ENCODE data around the gene NRSN2.

The NRSN2 gene

GRCh38 chr20:356745-357144, 9.8 kb downstream of the NRSN2 start:
- H3K4me3 ChIP-seq (replicated peaks; ENCODE audit: low read depth, low read length), result no peak overlapping the region
- no peak for DNase-seq (ENCODE audit: extremely low read depth, low read depth)
- TF ChIP-seq CTCF (IDR thresholded peaks at IDR 0.05; ENCODE audit: low read depth, low read length, missing control alignments), result no peak

GRCh38 chr20:358891-359555, 12.1 kb downstream of the NRSN2 start:
- TF ChIP-seq CTCF (IDR thresholded peaks at IDR 0.05; ENCODE audit: low read depth, low read length, missing control alignments), result no peak
- no peak overlapping the region for H3K4me3 ChIP-seq (replicated peaks; ENCODE audit: low read depth, low read length)
- no peak for DNase-seq (ENCODE audit: extremely low read depth, low read depth)

- DNase-seq (ENCODE audit: extremely low read depth, low read depth), result no peak
- H3K4me3 ChIP-seq (replicated peaks; ENCODE audit: low read depth, low read length), result no peak overlapping the region
- TF ChIP-seq CTCF (IDR thresholded peaks at IDR 0.05; ENCODE audit: low read depth, low read length, missing control alignments), result no peak
Measured at GRCh38 chr20:361561-361960, 14.7 kb downstream of the NRSN2 start.

GRCh38 chr20:362271-363254, 15.7 kb downstream of the NRSN2 start:
- no peak for DNase-seq (ENCODE audit: extremely low read depth, low read depth)
- TF ChIP-seq CTCF (IDR thresholded peaks at IDR 0.05; ENCODE audit: low read depth, low read length, missing control alignments), result peak; percentile 38
- no peak overlapping the region for H3K4me3 ChIP-seq (replicated peaks; ENCODE audit: low read depth, low read length)

GRCh38 chr20:363319-364078, 16.6 kb downstream of the NRSN2 start:
- H3K4me3 ChIP-seq (replicated peaks; ENCODE audit: low read depth, low read length), result no peak overlapping the region
- TF ChIP-seq CTCF (IDR thresholded peaks at IDR 0.05; ENCODE audit: low read depth, low read length, missing control alignments), result no peak
- DNase-seq (ENCODE audit: extremely low read depth, low read depth), result no peak

- no peak for DNase-seq (ENCODE audit: extremely low read depth, low read depth)
- TF ChIP-seq CTCF (IDR thresholded peaks at IDR 0.05; ENCODE audit: low read depth, low read length, missing control alignments), result no peak
- no peak overlapping the region for H3K4me3 ChIP-seq (replicated peaks; ENCODE audit: low read depth, low read length)
Measured at GRCh38 chr20:364905-365794, 18.2 kb downstream of the NRSN2 start.

Measured in HFF-Myc (cell line).